Measurements from ENCODE around the gene ZNF727. TPM values are rescaled to one million over a fixed set of nuclear protein-coding genes. Genes with fewer than 3 reads are reported as not detected.
A peak's percentile ranks its signal among the peaks of the same experiment; 100 is the strongest.
"Not testable (repeated sequence)": the region's sequence is repeated elsewhere in the genome, so short reads cannot be mapped to it uniquely, and the experiment has no call there.

ZNF727 gene
- total RNA-seq, 1 experiment from 2014 or later: not detected

- POLR2A ChIA-PET; H3K79me2 ChIP-seq (ENCODE audit: insufficient read depth, low read length); H2AFZ ChIP-seq (ENCODE audit: low read depth, low read length, poor library complexity, severe bottlenecking); H4K20me1 ChIP-seq (ENCODE audit: insufficient read depth); H3K36me3 ChIP-seq (ENCODE audit: control insufficient read depth in 1 of 2, insufficient read depth in 2 of 2, low read length in 2 of 2); H3K4me2 ChIP-seq (ENCODE audit: low read length); DNase-seq (ENCODE audit: low read depth, low spot score); H3K27me3 ChIP-seq (ENCODE audit: insufficient read depth, low read length); BruUV-seq (replicated peaks); ATAC-seq; H3K4me1 ChIP-seq (ENCODE audit: control insufficient read depth in 1 of 2, insufficient read depth in 2 of 2, low read length in 2 of 2); CTCF ChIA-PET; RAD21 ChIA-PET (ENCODE audit: low non-redundant PET in 1 of 2, low total read pairs in 2 of 2, uncharacterized antibody in 2 of 2, unreplicated experiment in 2 of 2); H3K4me3 ChIP-seq (replicated peaks in 1 of 2; ENCODE audit: low read depth in 1 of 2, low read length in 2 of 2); H3K9me2 ChIP-seq (ENCODE audit: insufficient read depth); intact Hi-C loops (cut with micrococcal nuclease); H3K27ac ChIP-seq (ENCODE audit: low read depth, low read length); H3K9ac ChIP-seq (ENCODE audit: low read length): not testable (repeated sequence)
- peak; percentile 68 for TF ChIP-seq ZNF274 (IDR thresholded peaks at IDR 0.05; ENCODE audit: low read depth, low read length)
- H3K9me3 ChIP-seq (ENCODE audit: control insufficient read depth in 1 of 2, insufficient read depth in 1 of 2, low read depth in 1 of 2, low read length in 2 of 2): peaks cover 0 to 15% of the 10 kb centered on the region in 2 experiments; a peak in 2 of 4 replicates
These were observed 29.7 kb upstream of the ZNF727 start for GRCh38 chr7:64015496-64015895.

- Histone ChIP-seq H3K9me2 (ENCODE audit: insufficient read depth) (no peaks in the 10 kb centered on the region), H2AFZ (ENCODE audit: low read depth, low read length, poor library complexity, severe bottlenecking) (no peak overlapping the region), H3K27ac (ENCODE audit: low read depth, low read length) (no peak overlapping the region), H3K4me3 (replicated peaks in 1 of 2; ENCODE audit: low read depth in 1 of 2, low read length in 2 of 2) (no peak overlapping the region), H4K20me1 (ENCODE audit: insufficient read depth) (no peaks in the 10 kb centered on the region), H3K4me2 (ENCODE audit: low read length) (no peak overlapping the region), H3K27me3 (ENCODE audit: insufficient read depth, low read length) (no peaks in the 10 kb centered on the region), H3K4me1 (ENCODE audit: control insufficient read depth in 1 of 2, insufficient read depth in 2 of 2, low read length in 2 of 2) (no peaks in the 10 kb centered on the region), H3K9ac (ENCODE audit: low read length) (no peak overlapping the region), H3K79me2 (ENCODE audit: insufficient read depth, low read length) (no peaks in the 10 kb centered on the region), H3K36me3 (ENCODE audit: control insufficient read depth in 1 of 2, insufficient read depth in 2 of 2, low read length in 2 of 2) (no peaks in the 10 kb centered on the region), H3K9me3 (ENCODE audit: control insufficient read depth in 1 of 2, insufficient read depth in 1 of 2, low read depth in 1 of 2, low read length in 2 of 2) (peaks cover 0 to 6% of the 10 kb centered on the region in 2 experiments; a peak in 2 of 4 replicates)
- CTCF ChIA-PET: no interaction called here
- RAD21 ChIA-PET (ENCODE audit: low non-redundant PET in 1 of 2, low total read pairs in 2 of 2, uncharacterized antibody in 2 of 2, unreplicated experiment in 2 of 2): no interaction called here
- no peak for DNase-seq (ENCODE audit: low read depth, low spot score)
- intact Hi-C loops (cut with micrococcal nuclease): no loop called here
- no peak for ATAC-seq
- POLR2A ChIA-PET: no interaction called here
- no TSS peak for BruUV-seq (replicated peaks)
- TF ChIP-seq SRF (IDR thresholded peaks at IDR 0.05; ENCODE audit: low read depth) (no peak), CTCF (IDR thresholded peaks at IDR 0.05 in 2 of 3, conservative IDR thresholded peaks at IDR 0.05 in 1 of 3; ENCODE audit: borderline replicate concordance in 1 of 3, insufficient read depth in 1 of 3, low read depth in 2 of 3, low read length in 2 of 3) (no peak), RAD21 (IDR thresholded peaks at IDR 0.05; ENCODE audit: low read depth) (no peak), ZBTB33 (IDR thresholded peaks at IDR 0.05; ENCODE audit: extremely low read depth, insufficient replicate concordance, low read length) (no peak), TCF7L2 (IDR thresholded peaks at IDR 0.05; ENCODE audit: borderline replicate concordance, extremely low read depth, insufficient read depth, insufficient read length) (no peak), ZNF274 (IDR thresholded peaks at IDR 0.05; ENCODE audit: low read depth, low read length) (no peak)
These were observed 9.8 kb upstream of the ZNF727 start for GRCh38 chr7:64035388-64035787.
